Stromal cell of bone marrow (primary cell): ENCODE data around the gene TEX264.
"Not testable (repeated sequence)": the region's sequence is repeated elsewhere in the genome, so short reads cannot be mapped to it uniquely, and the experiment has no call there.

ENCODE experiments used
- DNase-seq: peaks from one replicate; pipeline ENCODE4 v3.0.0-alpha.2; 2012; ENCODE audit warnings: low read depth

Gene TEX264, protein sequence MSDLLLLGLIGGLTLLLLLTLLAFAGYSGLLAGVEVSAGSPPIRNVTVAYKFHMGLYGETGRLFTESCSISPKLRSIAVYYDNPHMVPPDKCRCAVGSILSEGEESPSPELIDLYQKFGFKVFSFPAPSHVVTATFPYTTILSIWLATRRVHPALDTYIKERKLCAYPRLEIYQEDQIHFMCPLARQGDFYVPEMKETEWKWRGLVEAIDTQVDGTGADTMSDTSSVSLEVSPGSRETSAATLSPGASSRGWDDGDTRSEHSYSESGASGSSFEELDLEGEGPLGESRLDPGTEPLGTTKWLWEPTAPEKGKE

DNA sequence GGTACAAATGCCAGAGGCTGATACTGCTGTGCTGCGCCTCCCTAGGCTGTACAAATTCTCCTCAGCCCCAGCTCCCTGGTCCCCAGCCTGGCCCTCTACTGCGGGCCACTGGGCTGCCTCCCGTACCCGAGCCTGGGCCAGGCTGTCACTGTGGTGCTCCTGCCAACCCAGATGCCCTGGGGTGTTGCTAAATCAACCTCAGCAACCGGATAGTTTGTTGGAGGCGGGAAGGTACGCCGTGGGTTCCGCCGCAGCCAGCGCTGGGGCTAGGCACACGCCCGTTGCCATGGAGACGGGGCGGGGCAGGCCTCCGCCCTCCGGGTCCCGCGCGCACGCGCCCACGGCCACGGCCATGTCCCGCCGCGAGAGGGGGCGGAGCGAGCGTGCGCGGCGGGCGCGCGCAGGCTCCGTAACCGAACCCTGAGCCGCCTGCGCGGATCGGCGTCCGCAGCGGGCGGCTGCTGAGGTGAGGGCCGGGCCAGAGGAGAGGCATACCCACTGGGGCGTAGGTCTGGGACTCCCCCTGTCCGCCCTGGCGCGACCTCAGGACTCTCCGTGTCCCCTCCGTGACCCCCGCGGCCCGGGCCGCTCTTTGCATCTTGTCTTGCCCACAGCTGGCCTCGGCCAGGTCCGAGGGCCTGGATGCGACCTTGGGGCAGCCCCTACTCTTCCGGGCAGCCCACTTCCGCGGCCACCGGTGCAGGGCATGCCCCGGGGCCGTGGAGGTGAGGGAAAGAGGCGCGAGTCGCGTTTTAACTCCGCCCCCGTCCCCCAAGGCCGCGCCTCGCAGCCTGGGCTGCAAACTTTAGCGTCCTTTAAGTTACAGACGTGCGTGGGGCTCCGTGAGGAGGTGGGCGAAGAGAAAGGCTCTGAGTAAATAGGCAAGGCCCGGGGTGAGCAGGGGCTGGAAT lies at the start of gene TEX264:
Gene TEX264 (plus strand): TSS at position 430 of the 911 bp plus-strand sequence. CDS start 3,053 bp downstream, outside the sequence.
- peak; percentile 68 for DNase-seq

DNA sequence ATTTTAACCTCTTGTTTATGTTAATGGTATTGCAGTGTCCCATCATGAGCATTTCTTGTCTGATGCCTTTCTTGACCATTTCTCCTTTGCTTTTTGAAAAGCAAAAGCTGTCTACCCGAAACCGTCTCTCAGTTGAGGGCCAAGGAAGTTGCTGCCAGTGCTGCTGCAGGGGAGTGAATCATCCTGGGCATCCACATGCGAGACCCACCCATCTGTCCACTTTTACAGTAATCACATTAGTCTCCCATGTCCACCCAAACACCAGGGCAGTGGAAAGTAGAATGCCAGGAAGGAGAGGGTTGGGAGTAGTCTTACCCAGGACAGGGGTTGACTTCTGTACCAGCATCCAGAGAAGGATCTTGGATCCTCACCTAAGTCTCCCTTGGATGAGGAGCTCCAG lies 48.6 kb upstream of the TEX264 start:
- no peak for DNase-seq

DNA sequence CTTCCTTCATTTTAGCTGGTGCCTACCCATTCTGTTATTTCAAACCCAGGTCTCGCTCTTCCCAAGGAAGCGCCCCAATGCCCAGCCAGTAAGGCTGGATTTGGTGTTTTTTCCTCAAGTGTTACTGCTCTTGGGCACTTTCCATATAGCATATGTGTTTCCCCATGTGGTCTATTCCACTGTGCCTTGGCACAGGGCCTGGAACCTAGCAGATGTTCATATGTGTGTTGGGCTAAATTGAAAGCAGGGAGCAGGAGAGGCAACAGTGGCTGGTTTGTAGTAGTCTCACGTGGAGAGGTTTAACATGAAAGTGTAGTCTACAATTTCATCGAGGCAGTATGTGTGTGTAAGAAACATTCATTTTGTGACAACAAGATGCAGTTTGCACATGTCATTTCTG lies 48.2 kb upstream of the TEX264 start:
- DNase-seq: no peak

DNA sequence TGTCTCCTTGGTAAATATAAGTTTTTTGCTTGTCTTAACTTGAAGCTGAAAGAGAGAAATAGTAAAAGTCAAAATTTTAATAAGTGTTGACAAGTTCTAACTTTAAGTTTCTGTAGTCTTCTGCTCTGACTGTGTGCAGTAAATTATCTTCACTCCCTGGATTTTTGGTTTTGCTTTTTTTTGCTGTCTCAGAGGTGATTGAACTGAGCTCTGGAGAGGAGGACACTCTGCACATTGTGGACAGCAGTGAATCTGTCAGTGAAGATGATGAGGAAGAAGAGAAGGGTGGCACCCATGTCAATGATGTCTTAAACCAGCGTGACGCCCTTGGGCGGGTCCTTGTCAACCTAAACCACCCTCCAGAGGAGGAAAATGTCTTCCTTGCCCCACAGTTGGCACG lies 40.5 kb upstream of the TEX264 start:
- no peak for DNase-seq

DNA sequence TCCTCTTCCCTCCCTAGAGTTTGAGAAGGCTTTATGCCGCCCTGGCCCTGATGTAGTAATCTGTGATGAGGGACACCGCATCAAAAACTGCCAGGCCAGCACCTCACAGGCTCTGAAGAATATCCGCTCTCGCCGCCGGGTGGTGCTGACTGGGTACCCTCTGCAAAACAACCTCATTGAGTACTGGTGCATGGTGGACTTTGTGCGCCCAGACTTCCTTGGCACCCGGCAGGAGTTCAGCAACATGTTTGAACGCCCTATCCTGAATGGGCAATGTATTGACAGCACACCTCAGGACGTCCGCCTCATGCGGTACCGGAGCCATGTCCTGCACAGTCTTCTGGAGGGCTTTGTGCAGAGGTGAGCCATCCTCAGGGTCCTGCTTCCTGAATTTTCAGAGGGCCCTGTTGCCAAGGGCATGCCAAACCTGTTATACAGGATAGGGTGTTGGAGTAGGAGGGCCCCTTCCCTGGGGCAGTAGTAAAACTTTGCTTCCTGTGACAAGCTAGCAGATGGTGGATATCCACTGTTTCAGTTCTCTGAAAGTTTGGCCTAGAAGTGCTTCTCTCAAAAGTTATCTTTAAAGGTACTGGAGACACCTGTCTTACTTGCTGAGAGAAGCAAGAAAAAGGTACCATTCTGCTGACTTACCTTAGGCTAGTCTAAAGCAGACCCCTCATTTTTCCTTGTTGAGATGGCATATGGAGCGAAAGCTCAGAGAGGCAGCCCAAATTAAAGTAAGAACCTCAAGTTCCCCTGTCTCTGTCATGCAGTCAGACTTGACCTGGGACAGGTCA lies 33.7 kb upstream of the TEX264 start:
- no peak for DNase-seq

DNA sequence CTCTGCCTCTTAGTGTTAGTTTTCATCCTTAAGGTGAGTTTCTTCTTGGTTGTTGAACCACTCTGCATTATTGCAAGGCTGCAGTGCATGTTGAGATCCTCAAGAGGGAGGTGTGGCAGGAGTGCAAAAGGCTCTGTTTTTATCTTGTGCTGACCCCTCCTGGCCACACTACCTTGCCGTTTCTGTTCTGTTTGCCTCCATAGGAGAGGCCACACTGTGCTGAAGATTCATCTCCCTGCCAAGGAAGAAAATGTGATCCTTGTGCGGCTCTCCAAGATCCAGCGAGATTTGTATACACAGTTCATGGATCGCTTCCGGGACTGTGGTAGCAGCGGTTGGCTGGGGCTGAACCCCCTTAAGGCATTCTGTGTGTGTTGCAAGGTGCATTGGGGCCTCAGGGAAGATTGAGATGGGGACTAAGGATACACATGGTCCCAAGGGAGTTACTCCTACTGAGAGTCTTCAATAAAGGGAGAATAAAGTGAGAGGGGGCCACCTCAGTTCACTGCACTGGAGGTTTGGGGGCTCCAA lies 33.0 kb upstream of the TEX264 start:
- no peak for DNase-seq

DNA sequence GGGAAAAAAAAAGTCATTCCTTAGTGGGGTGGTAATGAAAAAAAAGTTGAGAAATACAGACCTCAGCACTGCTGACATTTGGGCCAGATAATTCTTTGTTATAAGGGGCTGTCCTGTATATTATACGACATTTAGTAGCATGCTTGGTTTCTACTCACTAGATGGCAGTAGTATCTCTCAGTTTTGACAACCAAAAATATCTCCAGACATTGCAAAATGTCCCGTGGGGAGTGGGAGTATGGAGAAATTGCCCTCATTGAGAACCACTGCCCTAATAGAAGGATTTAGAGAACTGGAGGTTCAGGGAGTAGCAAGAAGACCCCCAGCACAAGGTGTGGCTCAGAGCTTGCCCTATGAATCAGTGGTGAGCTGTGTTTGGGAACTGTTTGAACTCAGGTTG lies 28.6 kb upstream of the TEX264 start:
- DNase-seq: no peak

DNA sequence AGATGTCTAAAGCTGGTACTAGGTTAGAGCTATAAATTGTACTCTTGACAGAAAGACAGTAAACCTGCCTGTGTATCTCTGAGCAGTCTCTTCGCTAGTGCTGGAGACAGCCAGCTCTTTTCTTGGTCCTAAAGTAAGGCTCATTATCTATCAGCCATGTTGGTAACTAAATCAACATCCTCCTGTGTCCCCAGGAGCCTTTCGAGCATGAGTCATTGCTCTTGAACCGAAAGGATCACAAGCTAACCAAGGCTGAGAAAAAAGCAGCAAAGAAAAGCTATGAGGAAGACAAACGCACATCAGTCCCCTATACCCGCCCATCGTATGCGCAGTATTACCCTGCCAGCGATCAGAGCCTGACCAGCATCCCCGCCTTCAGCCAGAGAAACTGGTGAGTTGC lies 25.0 kb upstream of the TEX264 start:
- DNase-seq: no peak

DNA sequence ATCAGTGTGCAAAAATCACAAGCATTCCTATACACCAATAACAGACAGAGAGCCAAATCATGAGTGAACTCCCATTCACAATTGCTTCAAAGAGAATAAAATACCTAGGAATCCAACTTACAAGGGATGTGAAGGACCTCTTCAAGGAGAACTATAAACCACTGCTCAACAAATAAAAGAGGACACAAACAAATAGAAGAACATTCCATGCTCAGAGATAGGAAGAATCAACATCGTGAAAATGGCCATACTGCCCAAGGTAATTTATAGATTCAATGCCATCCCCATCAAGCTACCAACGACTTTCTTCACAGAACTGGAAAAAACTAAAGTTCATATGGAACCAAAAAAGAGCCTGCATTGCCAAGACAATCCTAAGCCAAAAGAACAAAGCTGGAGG lies 18.9 kb upstream of the TEX264 start:
- not testable (repeated sequence) for DNase-seq

DNA sequence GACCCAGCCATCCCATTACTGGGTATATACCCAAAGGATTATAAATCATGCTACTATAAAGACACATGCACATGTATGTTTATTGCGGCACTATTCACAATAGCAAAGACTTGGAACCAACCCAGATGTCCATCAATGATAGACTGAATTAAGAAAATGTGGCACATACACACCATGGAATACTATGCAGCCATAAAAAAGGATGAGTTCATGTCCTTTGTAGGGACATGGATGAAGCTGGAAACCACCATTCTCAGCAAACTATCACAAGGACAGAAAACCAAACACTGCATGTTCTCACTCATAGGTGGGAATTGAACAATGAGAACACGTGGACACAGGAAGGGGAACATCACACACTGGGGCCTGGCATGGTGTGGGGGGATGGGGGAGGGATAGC lies 17.6 kb upstream of the TEX264 start:
- not testable (repeated sequence) for DNase-seq

DNA sequence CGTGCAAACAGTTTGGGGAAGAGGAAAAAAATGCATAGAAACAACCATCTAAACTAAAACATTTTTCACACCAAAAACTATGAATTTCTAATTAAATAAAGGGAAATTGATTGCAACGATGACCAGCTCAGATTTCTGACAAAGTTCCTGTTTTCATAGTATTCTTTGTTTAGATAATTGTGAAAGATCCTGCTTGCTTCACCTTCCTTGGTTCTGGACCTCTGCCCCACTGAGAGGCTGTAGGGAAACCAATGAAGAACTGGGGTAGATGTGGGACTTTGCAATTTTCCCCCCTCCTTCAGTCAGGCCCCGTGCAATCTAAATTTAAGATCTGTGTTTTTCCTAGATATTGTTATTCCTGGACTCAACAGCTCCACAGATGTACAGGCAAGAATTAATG lies 13.8 kb upstream of the TEX264 start:
- DNase-seq: no peak

DNA sequence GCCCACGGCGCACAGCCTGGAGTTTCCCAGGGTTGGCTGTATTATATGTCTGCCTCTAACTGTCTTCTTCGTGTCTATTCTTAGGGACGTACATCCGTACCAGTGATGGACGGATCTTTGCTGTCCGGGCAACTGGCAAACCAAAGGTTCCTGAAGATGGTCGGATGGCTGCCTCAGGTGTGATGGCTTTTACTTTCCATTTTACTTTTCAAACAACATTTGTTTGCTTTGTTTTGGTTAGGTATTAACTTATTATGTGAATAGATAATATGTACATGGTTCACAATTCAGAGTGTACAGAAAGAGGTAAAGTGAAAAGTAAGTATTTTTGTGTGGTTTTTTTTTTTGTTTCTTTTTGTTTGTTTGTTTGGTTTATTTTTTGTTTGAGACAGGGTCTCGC lies 11.1 kb upstream of the TEX264 start:
- no peak for DNase-seq

DNA sequence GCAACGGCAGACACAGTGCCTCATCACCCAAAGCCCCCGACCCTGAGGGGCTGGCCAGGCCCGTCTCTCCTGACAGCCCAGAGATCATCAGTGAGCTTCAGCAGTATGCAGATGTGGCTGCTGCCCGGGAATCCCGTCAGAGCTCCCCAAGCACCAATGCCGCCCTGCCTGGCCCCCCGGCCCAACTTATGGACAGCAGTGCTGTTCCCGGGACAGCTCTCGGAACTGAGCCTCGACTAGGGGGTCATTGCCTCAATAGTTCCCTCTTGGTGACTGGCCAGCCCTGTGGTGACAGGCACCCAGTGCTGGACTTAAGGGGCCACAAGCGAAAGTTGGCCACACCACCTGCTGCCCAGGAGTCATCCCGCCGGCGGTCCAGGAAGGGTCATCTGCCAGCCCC lies 8.6 kb upstream of the TEX264 start:
- DNase-seq: no peak

DNA sequence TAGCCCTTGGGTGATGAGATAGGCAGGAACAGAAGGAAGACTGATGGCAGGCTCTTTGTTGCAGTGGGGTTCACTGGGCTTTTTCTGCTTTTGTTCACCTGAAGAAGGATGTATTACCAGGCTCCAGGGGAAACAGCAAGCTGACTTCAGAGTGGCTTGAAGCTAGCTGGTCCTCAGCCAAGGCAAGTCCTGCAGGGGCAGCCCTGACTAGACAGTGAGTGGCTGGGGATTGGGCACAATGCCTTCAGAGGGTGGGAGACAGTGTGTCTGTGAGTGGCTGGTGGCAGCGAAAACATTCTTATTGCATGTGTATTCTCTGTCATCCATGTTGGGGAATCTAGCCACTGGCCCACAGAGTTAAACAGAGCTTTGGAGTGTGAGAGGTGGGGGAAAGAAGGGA lies 2.3 kb upstream of the TEX264 start:
- no peak for DNase-seq

DNA sequence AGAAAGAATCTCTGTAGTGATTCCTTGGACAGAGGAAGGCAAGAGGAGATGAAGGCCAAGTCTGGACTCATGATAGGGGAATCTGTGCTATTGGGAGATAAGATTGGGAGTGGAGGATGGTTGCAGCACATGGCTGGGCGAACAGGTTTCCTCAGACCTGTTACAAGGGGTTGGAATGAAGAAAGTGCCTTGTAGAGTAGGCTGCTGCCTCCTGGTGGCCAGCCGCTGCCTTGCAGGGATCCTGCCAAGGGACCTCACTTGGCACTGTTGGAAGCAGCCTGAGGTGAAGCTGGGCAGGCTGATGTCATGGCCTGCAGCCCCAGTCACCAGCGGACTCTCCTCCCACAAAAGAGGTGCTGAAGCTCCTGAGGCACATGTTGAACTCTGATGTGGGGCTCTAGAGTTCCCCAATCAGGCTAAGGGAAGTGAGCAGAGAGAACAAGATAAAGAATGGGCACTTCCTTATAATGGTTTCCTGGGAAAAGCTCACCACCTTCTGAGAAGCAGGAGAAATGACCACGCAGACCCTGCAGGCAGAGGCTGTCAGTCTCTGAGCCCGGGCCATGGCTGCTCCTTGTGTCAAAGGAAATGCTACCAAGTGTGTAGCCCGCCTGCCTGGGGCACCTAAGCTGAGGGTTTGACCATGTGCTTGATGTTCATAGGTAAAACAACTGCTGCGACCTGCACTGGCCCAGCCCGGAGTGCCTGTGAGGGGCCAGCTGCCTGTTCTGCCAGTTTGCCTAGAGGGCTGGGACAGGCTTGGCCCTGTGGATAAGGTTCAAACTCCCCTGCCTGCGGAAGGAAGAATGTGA lies 1.6 kb upstream of the TEX264 start:
- DNase-seq: peak; percentile 56

DNA sequence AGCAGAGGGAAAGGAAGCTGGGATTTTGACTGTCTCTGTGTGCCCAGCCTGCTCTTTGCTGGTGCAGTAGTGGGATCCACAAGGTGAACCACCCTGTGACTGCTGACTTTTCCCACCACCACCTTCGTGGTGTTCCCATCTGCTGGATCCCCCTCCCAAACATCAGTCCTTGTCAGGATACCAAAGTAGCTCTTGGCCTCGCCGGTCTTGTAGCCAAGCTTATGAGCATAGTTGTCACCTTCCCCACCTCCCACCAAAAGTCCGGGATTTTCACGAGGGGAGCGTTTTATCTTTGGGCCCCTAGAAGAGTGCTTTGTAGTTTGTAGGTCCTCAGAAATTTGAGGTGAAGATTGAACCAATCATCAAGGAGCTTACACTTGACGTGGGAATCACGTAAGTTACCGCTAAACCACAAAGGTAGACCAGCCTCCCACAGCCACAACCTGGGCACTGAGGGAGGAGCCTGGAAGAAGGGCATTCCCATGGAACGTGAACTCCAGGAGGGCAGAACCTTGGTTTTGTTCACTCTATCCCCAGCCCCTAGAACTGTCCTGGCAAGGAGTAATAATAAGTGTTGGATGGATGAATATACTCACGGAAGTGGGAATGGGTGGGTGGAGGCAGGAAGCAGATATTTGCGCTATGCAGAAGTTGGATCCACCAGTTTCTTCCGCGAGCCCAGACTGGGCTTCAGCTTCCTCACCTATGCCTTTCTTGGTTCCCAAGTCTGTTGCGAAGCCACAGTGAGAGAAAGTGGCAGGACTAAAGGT lies 814 bp upstream of the TEX264 start:
- no peak for DNase-seq

DNA sequence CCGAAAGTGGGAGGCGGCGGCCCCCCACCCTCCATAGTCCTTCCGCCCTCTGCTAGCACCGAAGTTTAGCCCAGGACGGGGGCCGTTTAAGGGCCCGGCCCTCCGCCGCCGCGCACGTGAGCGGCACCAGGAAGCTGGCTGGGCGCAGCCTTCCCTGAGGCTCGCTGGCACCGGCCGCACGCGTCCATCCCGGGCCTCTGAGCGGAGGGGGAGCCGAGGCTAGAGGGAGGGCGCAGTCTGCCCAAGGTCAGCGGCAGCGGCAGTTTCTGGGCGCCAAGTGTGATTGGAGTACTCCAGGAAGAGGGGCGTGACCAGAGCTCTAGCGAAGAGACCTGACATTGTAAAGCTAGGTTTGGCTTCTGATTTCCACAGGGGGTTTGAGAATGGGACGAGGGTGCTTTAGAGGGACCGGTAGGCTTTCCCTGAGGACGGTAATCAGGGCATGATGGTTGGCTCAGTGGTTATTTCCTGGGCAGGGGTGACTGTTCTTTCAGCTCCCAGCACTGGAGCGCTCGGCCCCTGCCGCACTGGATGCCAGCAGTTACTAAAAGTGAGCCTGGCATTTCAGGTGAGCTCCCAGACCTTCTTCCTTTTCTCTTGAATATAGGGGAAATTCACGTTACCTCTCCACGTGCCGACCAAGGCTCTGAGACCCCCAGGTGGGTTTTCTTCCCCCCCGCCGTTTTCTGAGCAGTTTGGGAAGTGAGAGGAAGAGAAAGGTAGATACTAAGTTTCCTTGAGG lies 853 bp downstream of the TEX264 start:
- DNase-seq: peak; percentile 35

DNA sequence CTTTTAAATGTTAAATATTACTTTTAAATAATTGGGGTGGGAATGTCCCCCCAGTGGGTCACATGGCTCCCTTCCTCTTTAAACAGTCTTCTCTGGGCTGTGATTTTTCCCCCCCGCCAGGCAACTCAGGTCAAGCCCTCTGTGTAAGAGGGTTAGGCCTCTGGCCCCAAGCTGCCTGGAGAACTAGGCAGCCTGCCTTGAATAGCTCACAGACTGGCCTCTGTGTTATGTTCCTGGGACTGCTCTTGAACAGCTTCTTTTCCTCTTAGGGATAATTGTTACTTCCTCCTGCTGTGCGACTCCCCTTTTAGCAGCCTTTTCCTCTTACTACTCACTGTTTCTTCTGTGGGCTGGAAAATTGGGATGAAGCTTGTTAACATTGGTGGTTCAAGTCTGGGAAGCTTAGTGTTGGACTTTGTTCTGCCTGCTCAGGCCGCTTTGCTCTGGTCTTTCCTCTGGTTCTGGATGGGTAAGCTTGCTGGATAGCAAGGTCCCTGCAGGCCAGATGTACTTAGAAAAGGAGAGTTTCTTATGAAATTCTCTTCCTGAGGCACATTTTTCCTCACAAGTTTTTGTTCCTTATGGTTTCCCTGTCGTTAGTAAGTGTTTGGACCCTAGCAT lies 2.2 kb downstream of the TEX264 start:
- no peak for DNase-seq
